ENCODE results near the gene TYW1B. TPM values are rescaled to one million over a fixed set of nuclear protein-coding genes. Genes with fewer than 3 reads are reported as not detected.
"Not testable (repeated sequence)": the region's sequence is repeated elsewhere in the genome, so short reads cannot be mapped to it uniquely, and the experiment has no call there.

TYW1B gene
- total RNA-seq, 1 donor from 2014 or later = 3.6 TPM

- not testable (repeated sequence) for H3K4me1 Mint-ChIP-seq
These were observed 218.2 kb downstream of the TYW1B start for GRCh38 chr7:72609761-72610160.

GRCh38 chr7:72607988-72608387 lies 220.0 kb downstream of the TYW1B start:
- H3K4me1 ChIP-seq; H2AFZ ChIP-seq (replicated peaks); H3K4me3 Mint-ChIP-seq; H3K4me1 Mint-ChIP-seq; H3K9me3 ChIP-seq (ENCODE audit: low read depth); H3K4me3 ChIP-seq; H3K9ac ChIP-seq; H3K27ac Mint-ChIP-seq; H3K27me3 Mint-ChIP-seq (ENCODE audit: insufficient read depth, low read depth); H3K27me3 ChIP-seq; H3K27ac ChIP-seq; H3K36me3 Mint-ChIP-seq; H3K4me2 ChIP-seq; H3K9me3 Mint-ChIP-seq; DNase-seq (ENCODE audit: low spot score); H3K36me3 ChIP-seq; H3K79me2 ChIP-seq (ENCODE audit: low read depth); H4K20me1 ChIP-seq (ENCODE audit: low read depth); H3F3A ChIP-seq (ENCODE audit: low read depth): not testable (repeated sequence)

More at GRCh38 chr7:72609761-72610160, 218.2 kb downstream of the TYW1B start:
- not testable (repeated sequence) for H3K9ac ChIP-seq; H2AFZ ChIP-seq (replicated peaks); H3K36me3 ChIP-seq; H3K4me3 ChIP-seq; H4K20me1 ChIP-seq (ENCODE audit: low read depth); H3K4me3 Mint-ChIP-seq; H3K27me3 ChIP-seq; H3K36me3 Mint-ChIP-seq; H3K27ac ChIP-seq; H3K9me3 Mint-ChIP-seq; DNase-seq (ENCODE audit: low spot score); H3K4me2 ChIP-seq; H3K9me3 ChIP-seq (ENCODE audit: low read depth); H3K27me3 Mint-ChIP-seq (ENCODE audit: insufficient read depth, low read depth); H3K79me2 ChIP-seq (ENCODE audit: low read depth); H3F3A ChIP-seq (ENCODE audit: low read depth); H3K4me1 ChIP-seq; H3K27ac Mint-ChIP-seq

GRCh38 chr7:72605863-72606431 lies 222.1 kb downstream of the TYW1B start:
- not testable (repeated sequence) for DNase-seq (ENCODE audit: low spot score); H3K27ac Mint-ChIP-seq; H3K4me1 Mint-ChIP-seq; H3K79me2 ChIP-seq (ENCODE audit: low read depth); H3K27ac ChIP-seq; H3K4me2 ChIP-seq; H3K4me3 ChIP-seq; H3K36me3 ChIP-seq; H3K27me3 Mint-ChIP-seq (ENCODE audit: insufficient read depth, low read depth); H3K4me3 Mint-ChIP-seq; H3K9me3 Mint-ChIP-seq; H2AFZ ChIP-seq (replicated peaks); H3K9me3 ChIP-seq (ENCODE audit: low read depth); H3K27me3 ChIP-seq; H3K36me3 Mint-ChIP-seq; H3K4me1 ChIP-seq; H3F3A ChIP-seq (ENCODE audit: low read depth); H3K9ac ChIP-seq; H4K20me1 ChIP-seq (ENCODE audit: low read depth)

- DNase-seq (ENCODE audit: low spot score) = not testable (repeated sequence)
These were observed 223.0 kb downstream of the TYW1B start for GRCh38 chr7:72604771-72605611.

GRCh38 chr7:72603476-72603875 lies 224.5 kb downstream of the TYW1B start:
- H3K9ac ChIP-seq; H3K4me1 Mint-ChIP-seq; H3F3A ChIP-seq (ENCODE audit: low read depth); H2AFZ ChIP-seq (replicated peaks); H3K79me2 ChIP-seq (ENCODE audit: low read depth); H3K4me1 ChIP-seq; H3K36me3 ChIP-seq; H3K9me3 Mint-ChIP-seq; H3K4me3 Mint-ChIP-seq; H3K4me2 ChIP-seq; H3K27me3 Mint-ChIP-seq (ENCODE audit: insufficient read depth, low read depth); H3K27me3 ChIP-seq; H3K4me3 ChIP-seq; H3K36me3 Mint-ChIP-seq; H4K20me1 ChIP-seq (ENCODE audit: low read depth); H3K27ac ChIP-seq; DNase-seq (ENCODE audit: low spot score); H3K27ac Mint-ChIP-seq; H3K9me3 ChIP-seq (ENCODE audit: low read depth): not testable (repeated sequence)

More at GRCh38 chr7:72604771-72605611, 223.0 kb downstream of the TYW1B start:
- not testable (repeated sequence) for H2AFZ ChIP-seq (replicated peaks); H3K4me3 ChIP-seq; H3K36me3 ChIP-seq; H4K20me1 ChIP-seq (ENCODE audit: low read depth); H3K9me3 Mint-ChIP-seq; H3K4me1 Mint-ChIP-seq; H3F3A ChIP-seq (ENCODE audit: low read depth); H3K9ac ChIP-seq; H3K27me3 Mint-ChIP-seq (ENCODE audit: insufficient read depth, low read depth); H3K79me2 ChIP-seq (ENCODE audit: low read depth); H3K4me1 ChIP-seq; H3K27ac Mint-ChIP-seq; H3K4me2 ChIP-seq; H3K36me3 Mint-ChIP-seq; H3K9me3 ChIP-seq (ENCODE audit: low read depth); H3K27ac ChIP-seq; H3K27me3 ChIP-seq; H3K4me3 Mint-ChIP-seq
